Fibroblast of skin of scalp (primary cell): Measurements from ENCODE around the gene SMG6.
"Not testable (repeated sequence)": the region's sequence is repeated elsewhere in the genome, so short reads cannot be mapped to it uniquely, and the experiment has no call there.

Experiments used
- DNase-seq: peaks from one replicate; pipeline ENCODE4 v3.0.0-alpha.2; 2013

SMG6 gene

GRCh38 chr17:2023692-2024571 is 279.7 kb downstream of the SMG6 start:
- peak; percentile 36 for DNase-seq

- DNase-seq = no peak
Observed at GRCh38 chr17:2023256-2023655, 280.3 kb downstream of the SMG6 start.

- no peak for DNase-seq
Observed at GRCh38 chr17:2022647-2023240, 280.8 kb downstream of the SMG6 start.

- DNase-seq = no peak
Observed at GRCh38 chr17:2020721-2021120, 282.9 kb downstream of the SMG6 start.

- DNase-seq = no peak
Observed at GRCh38 chr17:2019723-2020122, 283.9 kb downstream of the SMG6 start.

- DNase-seq = no peak
Observed at GRCh38 chr17:2018716-2019510, 284.7 kb downstream of the SMG6 start.

GRCh38 chr17:2017274-2017941 is 286.2 kb downstream of the SMG6 start:
- DNase-seq = no peak

GRCh38 chr17:2016494-2016893 is 287.1 kb downstream of the SMG6 start:
- no peak for DNase-seq

- DNase-seq = no peak
Observed at GRCh38 chr17:2015314-2015713, 288.3 kb downstream of the SMG6 start.

GRCh38 chr17:2013994-2014317 is 289.6 kb downstream of the SMG6 start:
- DNase-seq = no peak

- DNase-seq = not testable (repeated sequence)
Observed at GRCh38 chr17:2013220-2013993, 290.2 kb downstream of the SMG6 start.

GRCh38 chr17:2012499-2012898 is 291.1 kb downstream of the SMG6 start:
- DNase-seq = no peak

GRCh38 chr17:2011411-2012371 is 291.9 kb downstream of the SMG6 start:
- peak; percentile 83 for DNase-seq
